ENCODE measurements around the gene PCCA. TPM values are rescaled to one million over a fixed set of nuclear protein-coding genes. Genes with fewer than 3 reads are reported as not detected.

Gene PCCA
- total RNA-seq, 4 donors from 2014 or later: 29.5 to 55.5 (median 38.3) TPM

DNA sequence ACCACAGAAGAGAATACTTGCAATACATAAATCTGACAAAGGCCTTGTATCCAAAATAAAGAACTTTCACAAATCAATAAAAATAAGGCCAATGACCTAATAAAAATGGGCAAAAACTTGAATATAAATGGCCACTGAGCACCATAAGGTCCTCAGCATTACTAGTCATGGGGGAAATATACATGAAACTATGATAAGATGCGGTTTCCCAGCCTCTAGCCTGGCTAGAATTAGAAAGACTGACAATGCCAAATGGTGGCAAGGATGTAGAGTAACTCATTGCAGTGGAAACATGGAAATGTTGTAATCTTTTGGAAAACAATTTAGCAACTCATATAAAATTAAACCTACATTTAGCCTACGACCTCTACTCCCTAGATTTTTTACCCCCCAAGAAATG lies 272.6 kb downstream of the PCCA start:
- H3K27me3 ChIP-seq: no peaks in the 10 kb centered on the region
- no peak overlapping the region for H3K27ac ChIP-seq
- no peak overlapping the region for H3K4me3 ChIP-seq
- no peaks in the 10 kb centered on the region for H3K9me3 ChIP-seq
- H3K36me3 ChIP-seq: no peaks in the 10 kb centered on the region
- TF ChIP-seq EP300 (IDR thresholded peaks at IDR 0.05) (no peak), POLR2A (IDR thresholded peaks at IDR 0.05) (no peak)
- TF ChIP-seq, protein P1, sequence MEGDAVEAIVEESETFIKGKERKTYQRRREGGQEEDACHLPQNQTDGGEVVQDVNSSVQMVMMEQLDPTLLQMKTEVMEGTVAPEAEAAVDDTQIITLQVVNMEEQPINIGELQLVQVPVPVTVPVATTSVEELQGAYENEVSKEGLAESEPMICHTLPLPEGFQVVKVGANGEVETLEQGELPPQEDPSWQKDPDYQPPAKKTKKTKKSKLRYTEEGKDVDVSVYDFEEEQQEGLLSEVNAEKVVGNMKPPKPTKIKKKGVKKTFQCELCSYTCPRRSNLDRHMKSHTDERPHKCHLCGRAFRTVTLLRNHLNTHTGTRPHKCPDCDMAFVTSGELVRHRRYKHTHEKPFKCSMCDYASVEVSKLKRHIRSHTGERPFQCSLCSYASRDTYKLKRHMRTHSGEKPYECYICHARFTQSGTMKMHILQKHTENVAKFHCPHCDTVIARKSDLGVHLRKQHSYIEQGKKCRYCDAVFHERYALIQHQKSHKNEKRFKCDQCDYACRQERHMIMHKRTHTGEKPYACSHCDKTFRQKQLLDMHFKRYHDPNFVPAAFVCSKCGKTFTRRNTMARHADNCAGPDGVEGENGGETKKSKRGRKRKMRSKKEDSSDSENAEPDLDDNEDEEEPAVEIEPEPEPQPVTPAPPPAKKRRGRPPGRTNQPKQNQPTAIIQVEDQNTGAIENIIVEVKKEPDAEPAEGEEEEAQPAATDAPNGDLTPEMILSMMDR (IDR thresholded peaks at IDR 0.05): no peak
- H3K4me1 ChIP-seq: peaks cover 0 to 17% (median 0%) of the 10 kb centered on the region in 4 donors
- 82 to 89% methylated on average over 2 of the region's 2 CpGs for WGBS, 2 donors
- DNase-seq (ENCODE audit: low spot score in 2 of 2): no peak

DNA sequence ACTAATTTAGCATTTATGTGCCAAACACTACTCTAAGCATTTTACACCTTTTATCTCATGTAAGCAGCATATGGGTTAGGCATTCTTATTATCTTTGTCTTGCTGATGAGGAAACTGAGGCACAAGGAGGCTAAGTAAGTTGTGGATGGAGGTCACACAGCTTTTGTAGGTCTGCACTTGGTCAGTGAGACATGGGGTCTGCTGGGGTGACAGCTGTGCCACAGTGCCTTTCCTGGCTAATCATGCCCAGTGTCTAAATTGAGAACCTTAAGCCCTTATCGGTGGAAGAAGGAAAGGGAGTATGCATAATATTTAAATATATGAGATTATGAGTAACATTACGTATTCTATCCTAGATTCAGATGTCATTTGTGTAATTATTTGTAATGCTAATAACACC lies 273.5 kb downstream of the PCCA start:
- no peaks in the 10 kb centered on the region for H3K27me3 ChIP-seq
- no peak overlapping the region for H3K4me3 ChIP-seq
- no peak for DNase-seq (ENCODE audit: low spot score in 2 of 2)
- no peaks in the 10 kb centered on the region for H3K36me3 ChIP-seq
- no peaks in the 10 kb centered on the region for H3K9me3 ChIP-seq
- WGBS, 2 donors: 87 to 89% methylated on average over 2 of the region's 2 CpGs
- TF ChIP-seq POLR2A (IDR thresholded peaks at IDR 0.05): no peak
- TF ChIP-seq, protein P1 (IDR thresholded peaks at IDR 0.05): no peak
- no peak for TF ChIP-seq EP300 (IDR thresholded peaks at IDR 0.05)
- H3K27ac ChIP-seq: no peak overlapping the region
- peaks cover 0 to 17% (median 0%) of the 10 kb centered on the region in 4 donors for H3K4me1 ChIP-seq

DNA sequence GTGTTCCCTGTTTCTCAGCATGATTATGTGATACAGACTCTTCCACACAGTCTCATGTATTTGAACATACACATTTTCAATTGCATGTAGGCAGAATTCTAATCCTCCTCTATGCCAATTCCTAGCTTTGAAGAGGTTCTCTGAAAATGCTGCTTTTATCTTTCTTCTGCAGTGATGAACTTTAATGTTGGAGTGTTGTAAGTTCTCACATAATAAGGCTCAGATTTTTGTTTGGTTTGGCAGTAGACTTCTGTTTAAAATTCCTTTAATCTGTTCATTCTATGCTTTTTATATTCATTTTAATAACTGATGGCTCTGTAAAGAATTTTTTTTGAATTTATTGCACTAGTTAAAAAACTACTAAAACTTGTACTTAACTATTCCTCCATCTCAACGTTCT lies 273.9 kb downstream of the PCCA start:
- no peak overlapping the region for H3K27ac ChIP-seq
- WGBS, 2 donors: 37 to 44% methylated on average over 1 of the region's 1 CpG
- TF ChIP-seq POLR2A (IDR thresholded peaks at IDR 0.05) (no peak), EP300 (IDR thresholded peaks at IDR 0.05) (no peak)
- no peak for DNase-seq (ENCODE audit: low spot score in 2 of 2)
- H3K36me3 ChIP-seq: no peaks in the 10 kb centered on the region
- peaks cover 0 to 17% (median 0%) of the 10 kb centered on the region in 4 donors for H3K4me1 ChIP-seq
- H3K27me3 ChIP-seq: no peaks in the 10 kb centered on the region
- no peak overlapping the region for H3K4me3 ChIP-seq
- no peaks in the 10 kb centered on the region for H3K9me3 ChIP-seq

DNA sequence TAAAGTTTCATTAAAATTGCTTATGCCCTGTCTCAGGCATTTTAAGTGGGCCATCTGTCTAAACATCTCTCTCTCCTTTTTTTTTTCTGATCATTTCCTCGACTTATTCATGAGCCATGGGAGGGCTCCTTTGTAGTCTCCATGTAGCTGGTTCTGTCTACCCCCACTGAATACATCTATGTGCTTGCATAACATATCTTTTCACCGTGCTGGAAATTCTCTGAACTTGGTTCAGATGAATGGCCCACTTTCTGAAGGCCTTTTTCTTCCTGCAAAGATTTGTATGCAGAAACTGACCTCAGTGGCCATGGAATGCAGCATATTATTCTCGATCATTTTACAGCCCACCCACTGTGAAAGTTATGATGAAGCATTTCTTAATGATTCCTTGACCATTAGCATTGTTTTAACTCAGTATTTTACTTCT lies 274.4 kb downstream of the PCCA start:
- H3K27me3 ChIP-seq: no peaks in the 10 kb centered on the region
- no peaks in the 10 kb centered on the region for H3K36me3 ChIP-seq
- TF ChIP-seq EP300 (IDR thresholded peaks at IDR 0.05) (no peak), POLR2A (IDR thresholded peaks at IDR 0.05) (no peak)
- TF ChIP-seq, protein P1 (IDR thresholded peaks at IDR 0.05): no peak
- no peak for DNase-seq (ENCODE audit: low spot score in 2 of 2)
- H3K27ac ChIP-seq: no peak overlapping the region
- no peaks in the 10 kb centered on the region for H3K9me3 ChIP-seq
- WGBS, 2 donors: 14 to 30% methylated on average over 3 of the region's 3 CpGs
- peaks cover 0 to 17% (median 0%) of the 10 kb centered on the region in 4 donors for H3K4me1 ChIP-seq
- H3K4me3 ChIP-seq: no peak overlapping the region

DNA sequence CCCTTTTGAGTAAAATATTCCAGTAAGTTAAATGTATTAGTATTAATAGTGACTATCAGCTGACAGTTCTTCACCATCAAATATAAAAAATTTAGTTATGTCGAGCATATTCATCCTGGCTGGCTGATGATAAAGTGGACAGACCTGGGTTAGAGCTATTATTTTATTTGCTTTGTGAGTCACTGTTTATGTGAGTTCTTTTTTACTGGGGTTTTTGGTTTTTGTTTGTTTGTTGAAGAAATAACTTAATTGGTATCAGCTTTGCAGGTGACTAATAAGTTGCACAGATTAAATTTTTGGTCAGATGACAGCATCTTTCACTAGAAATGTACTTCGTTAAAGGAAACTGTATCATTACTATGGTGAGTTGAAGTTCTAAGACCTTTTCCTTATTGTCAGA lies 275.0 kb downstream of the PCCA start:
- TF ChIP-seq POLR2A (IDR thresholded peaks at IDR 0.05) (no peak), EP300 (IDR thresholded peaks at IDR 0.05) (no peak)
- TF ChIP-seq, protein P1 (IDR thresholded peaks at IDR 0.05): no peak

DNA sequence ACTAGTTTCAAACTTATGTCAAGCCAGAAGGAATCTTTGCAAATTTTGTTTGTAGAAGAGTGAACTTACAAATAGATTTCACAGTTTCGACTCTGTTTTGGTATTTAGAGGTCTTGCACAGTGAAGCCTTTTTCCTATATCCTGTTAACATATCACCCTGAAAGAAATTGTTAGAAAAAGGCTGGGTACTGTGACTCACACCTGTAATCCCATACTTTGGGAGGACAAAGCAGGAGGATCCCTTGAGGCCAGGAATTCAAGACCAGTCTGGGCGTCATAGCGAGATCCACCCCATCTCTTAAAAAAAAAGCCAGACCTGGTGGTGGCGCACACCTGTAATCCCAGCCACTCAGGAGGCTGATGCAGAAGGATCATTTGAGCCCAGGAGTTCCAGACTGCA lies 275.7 kb downstream of the PCCA start:
- no peaks in the 10 kb centered on the region for H3K9me3 ChIP-seq
- H3K4me1 ChIP-seq: peaks cover 0 to 17% (median 0%) of the 10 kb centered on the region in 4 donors
- H3K4me3 ChIP-seq: no peak overlapping the region
- no peak for DNase-seq (ENCODE audit: low spot score in 2 of 2)
- TF ChIP-seq, protein P1 (IDR thresholded peaks at IDR 0.05): no peak
- TF ChIP-seq POLR2A (IDR thresholded peaks at IDR 0.05) (no peak), EP300 (IDR thresholded peaks at IDR 0.05) (no peak)
- no peak overlapping the region for H3K27ac ChIP-seq
- 94 to 96% methylated on average over 4 of the region's 4 CpGs for WGBS, 2 donors
- no peaks in the 10 kb centered on the region for H3K27me3 ChIP-seq
- H3K36me3 ChIP-seq: peaks cover 0 to 5% (median 0%) of the 10 kb centered on the region in 3 donors

More for the DNA sequence above, 275.0 kb downstream of the PCCA start:
- DNase-seq (ENCODE audit: low spot score in 2 of 2): no peak
- Histone ChIP-seq H3K9me3 (no peaks in the 10 kb centered on the region), H3K27ac (no peak overlapping the region), H3K27me3 (no peaks in the 10 kb centered on the region), H3K36me3 (peaks cover 0 to 4% (median 0%) of the 10 kb centered on the region in 3 donors), H3K4me3 (no peak overlapping the region), H3K4me1 (peaks cover 0 to 17% (median 0%) of the 10 kb centered on the region in 4 donors)
- WGBS, 2 donors: 66 to 76% methylated on average over 2 of the region's 2 CpGs

Data from tibial nerve (tissue), 4 donors.